HG03378 (cell line): ENCODE results near the gene ABCC6.
"Not testable (repeated sequence)": the region's sequence is repeated elsewhere in the genome, so short reads cannot be mapped to it uniquely, and the experiment has no call there.

Experiments
- ATAC-seq: cut with Tn5 transposase; IDR thresholded peaks from one replicate; pipeline ENCODE4 v1.9.1; 2021; ENCODE audit warnings: mild to moderate bottlenecking, moderate library complexity; ENCODE audit not compliant: unreplicated experiment

Gene ABCC6

GRCh38 chr16:16120044-16120381, 103.3 kb downstream of the ABCC6 start:
- ATAC-seq: no peak

GRCh38 chr16:16118337-16118736, 105.0 kb downstream of the ABCC6 start:
- ATAC-seq: no peak

GRCh38 chr16:16116841-16117240, 106.5 kb downstream of the ABCC6 start:
- ATAC-seq: no peak

GRCh38 chr16:16113076-16113475, 110.2 kb downstream of the ABCC6 start:
- no peak for ATAC-seq

GRCh38 chr16:16112450-16113053, 110.7 kb downstream of the ABCC6 start:
- ATAC-seq: no peak

GRCh38 chr16:16111639-16112038, 111.7 kb downstream of the ABCC6 start:
- no peak for ATAC-seq

- ATAC-seq: no peak
These were observed 113.2 kb downstream of the ABCC6 start for GRCh38 chr16:16110111-16110490.

GRCh38 chr16:16109453-16110110, 113.7 kb downstream of the ABCC6 start:
- ATAC-seq: no peak

GRCh38 chr16:16108759-16109158, 114.5 kb downstream of the ABCC6 start:
- ATAC-seq: no peak

- no peak for ATAC-seq
These were observed 115.5 kb downstream of the ABCC6 start for GRCh38 chr16:16107839-16108238.

- ATAC-seq: no peak
These were observed 116.8 kb downstream of the ABCC6 start for GRCh38 chr16:16106466-16106865.

GRCh38 chr16:16105646-16106045, 117.6 kb downstream of the ABCC6 start:
- ATAC-seq: no peak

- ATAC-seq: not testable (repeated sequence)
These were observed 118.5 kb downstream of the ABCC6 start for GRCh38 chr16:16104804-16105141.

- ATAC-seq: not testable (repeated sequence)
These were observed 119.0 kb downstream of the ABCC6 start for GRCh38 chr16:16104132-16104803.

- no peak for ATAC-seq
These were observed 120.6 kb downstream of the ABCC6 start for GRCh38 chr16:16102738-16103137.

- ATAC-seq: no peak
These were observed 121.7 kb downstream of the ABCC6 start for GRCh38 chr16:16101585-16101984.

GRCh38 chr16:16100631-16101030, 122.7 kb downstream of the ABCC6 start:
- ATAC-seq: no peak

- no peak for ATAC-seq
These were observed 124.0 kb downstream of the ABCC6 start for GRCh38 chr16:16099320-16099719.
